H54 (cell line): ENCODE data around the gene TMEM50A.
"Not testable (repeated sequence)": the region's sequence is repeated elsewhere in the genome, so short reads cannot be mapped to it uniquely, and the experiment has no call there.

Source experiments
- DNase-seq: peaks from one replicate; pipeline ENCODE4 v3.0.0; 2011; ENCODE audit warnings: low spot score, mixed read lengths; ENCODE audit not compliant: insufficient read length
- FAIRE-seq: peaks from 3 replicates; lab custom pipeline; 2011; peaks lifted over from hg19 to GRCh38; lab: Jason Lieb, UNC
- POLR2A ChIP-seq: IDR thresholded peaks from 2 replicates; pipeline ENCODE4 v1.6.1; 2011; ENCODE audit warnings: low read depth, mild to moderate bottlenecking, low read length

TMEM50A gene

DNA sequence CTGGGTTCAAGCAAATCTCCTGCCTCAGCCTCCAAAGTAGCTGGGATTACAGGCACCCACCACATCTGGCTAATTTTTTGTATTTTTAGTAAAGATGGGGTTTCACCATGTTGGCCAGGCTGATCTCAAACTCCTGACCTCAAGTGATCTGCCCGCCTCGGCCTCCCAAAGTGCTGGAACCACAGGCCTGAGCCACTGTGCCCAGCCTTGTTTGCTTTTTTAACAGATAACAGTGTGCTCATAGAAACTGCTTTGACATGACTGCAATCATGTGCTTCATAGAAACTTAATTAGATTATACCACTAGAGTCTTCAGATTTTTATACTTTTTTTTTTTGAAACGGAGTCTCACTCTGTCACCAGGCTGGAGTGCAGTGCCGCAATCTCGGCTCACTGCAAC lies 8.8 kb upstream of the TMEM50A start:
- not testable (repeated sequence) for DNase-seq, FAIRE-seq

DNA sequence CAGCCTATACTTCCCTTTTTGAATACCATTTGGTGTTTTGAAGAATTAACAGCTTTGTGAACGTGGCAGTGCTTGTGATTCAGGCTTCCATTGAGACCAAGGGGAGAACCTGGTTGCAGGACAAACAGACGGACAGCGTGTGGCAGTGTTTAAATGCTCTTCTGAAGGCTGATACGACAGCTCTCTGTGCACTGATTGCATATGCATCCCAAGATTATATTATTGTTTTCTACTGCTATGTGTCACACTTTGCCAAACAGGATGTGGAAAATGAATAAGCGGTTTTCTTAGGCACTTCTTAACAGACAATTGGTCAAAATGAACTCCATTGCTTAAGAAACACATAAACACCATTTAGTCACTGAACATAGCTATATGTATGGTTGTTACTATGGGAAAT lies 8.2 kb upstream of the TMEM50A start:
- not testable (repeated sequence) for DNase-seq
- peak; percentile 91 for FAIRE-seq

DNA sequence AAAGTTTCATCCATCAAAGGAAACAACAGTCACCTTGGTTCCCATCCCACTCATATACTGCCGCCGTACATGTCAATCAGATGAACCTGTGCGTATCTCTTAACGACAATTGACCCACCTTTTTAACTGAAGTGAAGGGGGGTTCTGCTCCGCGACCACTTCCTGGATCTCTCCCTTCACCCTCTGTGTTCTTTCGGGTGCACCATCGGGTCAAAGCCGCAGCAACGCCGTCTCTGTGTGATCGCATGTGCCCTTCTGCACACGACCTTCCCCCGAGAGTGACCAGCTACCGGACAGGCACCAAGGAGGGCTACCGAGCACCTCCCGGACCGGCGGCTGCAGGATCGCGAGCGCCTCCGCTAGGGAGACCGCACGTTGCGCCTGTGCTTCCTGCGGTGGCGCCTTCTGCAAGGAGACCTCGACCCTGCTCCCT lies 1.2 kb upstream of the TMEM50A start:
- FAIRE-seq, DNase-seq: not testable (repeated sequence)

DNA sequence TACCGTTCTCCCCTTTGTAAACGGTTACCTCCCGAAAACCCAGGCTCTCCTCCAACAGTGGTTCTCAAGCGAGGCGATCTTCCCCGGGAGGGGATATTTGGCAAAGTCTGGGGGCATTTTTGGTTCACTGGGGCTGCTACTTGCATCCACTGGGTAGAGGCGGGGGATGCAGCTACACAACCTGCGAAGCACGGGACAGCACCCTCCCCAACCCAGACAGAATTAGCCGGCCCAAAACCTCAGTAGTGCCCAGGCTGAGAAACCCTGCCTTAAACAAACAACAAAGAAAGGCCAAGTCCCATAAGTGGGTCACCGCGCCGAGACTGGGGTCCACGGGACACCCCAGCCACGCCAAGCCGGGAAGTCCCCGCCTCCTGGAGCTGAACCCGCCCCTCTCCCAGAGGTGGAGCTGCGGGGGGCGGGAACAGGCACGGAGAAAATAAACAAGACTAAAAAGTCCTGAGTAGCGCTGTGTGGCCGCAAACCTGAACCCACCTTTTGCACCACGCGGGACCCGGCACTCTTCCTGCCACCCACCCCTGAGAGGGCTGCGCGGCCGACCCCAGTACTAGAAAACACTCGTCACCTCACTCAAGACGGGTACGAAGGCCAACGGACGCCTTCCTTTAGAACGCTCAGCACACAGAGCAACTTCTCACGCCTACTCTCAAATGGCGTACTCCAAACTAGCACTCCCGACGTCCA lies 499 bp upstream of the TMEM50A start:
- DNase-seq, FAIRE-seq: not testable (repeated sequence)

DNA sequence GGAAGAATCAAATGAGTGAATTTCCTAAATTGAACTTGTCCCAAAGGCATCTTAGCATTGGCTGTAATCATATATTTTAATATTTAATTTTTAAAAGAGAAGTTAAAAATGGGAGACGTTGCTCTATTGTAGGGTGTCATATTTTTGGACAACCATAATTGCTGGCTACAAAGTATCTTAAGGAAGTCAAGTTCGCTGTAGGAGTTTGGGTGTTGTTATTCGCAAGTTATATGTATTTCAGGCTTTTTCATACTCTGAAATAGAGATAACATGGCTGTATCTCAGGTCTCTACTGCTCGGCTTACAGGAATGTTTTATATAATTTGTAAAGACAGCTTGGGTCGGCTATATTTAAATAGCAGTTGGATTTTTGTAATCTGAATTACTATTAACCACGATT lies 852 bp downstream of the TMEM50A start:
- no peak for DNase-seq
- no peak for FAIRE-seq
- no peak for TF ChIP-seq POLR2A

DNA sequence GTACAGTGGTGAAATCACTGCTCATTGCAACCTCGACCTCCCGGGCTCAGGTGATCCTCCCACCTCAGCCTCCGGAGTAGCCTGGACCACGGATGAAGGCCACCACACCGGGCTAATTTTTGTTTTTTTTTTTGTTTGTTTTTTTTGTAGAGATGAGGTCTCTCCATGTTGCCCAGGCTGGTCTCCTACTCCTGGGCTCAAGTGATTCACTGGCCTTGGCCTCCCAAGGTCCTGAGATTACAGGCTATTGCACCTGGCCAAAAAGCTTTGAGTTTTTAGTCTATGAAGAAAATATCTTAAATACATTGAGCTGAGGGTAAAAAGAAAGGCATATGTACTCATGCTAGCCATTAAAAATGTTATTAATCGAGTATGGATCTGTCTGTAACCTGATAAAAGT lies 3.6 kb downstream of the TMEM50A start:
- DNase-seq (no peak), FAIRE-seq (no peak)
- no peak for TF ChIP-seq POLR2A

DNA sequence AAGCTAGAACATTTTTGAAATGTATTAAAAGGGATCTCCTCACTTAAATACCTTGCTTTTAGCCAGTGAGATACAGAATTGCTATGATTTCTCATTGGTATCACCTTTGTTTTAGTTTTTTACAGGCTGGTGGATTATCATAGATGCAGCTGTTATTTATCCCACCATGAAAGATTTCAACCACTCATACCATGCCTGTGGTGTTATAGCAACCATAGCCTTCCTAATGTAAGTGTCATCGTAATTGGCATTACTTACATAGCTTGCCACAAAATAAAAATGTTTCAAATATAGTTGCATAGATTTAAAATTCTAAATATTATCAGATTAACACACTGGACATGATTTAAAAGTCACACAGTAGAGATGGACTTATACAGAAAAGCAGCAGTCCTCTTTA lies 4.7 kb downstream of the TMEM50A start:
- no peak for FAIRE-seq
- TF ChIP-seq POLR2A: no peak
- DNase-seq: no peak

DNA sequence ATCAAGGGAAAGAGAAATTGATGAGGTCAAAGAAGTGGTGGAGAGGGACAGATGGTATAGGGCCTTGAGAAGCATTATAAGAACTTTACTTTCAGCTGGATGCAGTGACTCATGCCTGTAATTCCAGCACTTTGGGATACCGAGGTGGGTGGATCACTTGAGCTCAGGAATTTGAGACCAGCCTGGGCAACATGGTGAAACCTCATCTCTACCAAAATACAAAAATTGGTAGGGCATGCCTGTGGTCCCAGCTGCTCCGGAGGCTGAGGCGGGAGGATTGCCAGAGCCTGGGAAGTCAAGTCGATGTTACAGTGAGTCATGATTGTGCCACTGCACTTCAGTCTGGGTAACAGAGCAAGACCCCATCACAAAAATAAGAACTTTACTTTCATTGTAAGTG lies 5.7 kb downstream of the TMEM50A start:
- TF ChIP-seq POLR2A: no peak
- FAIRE-seq (peak; percentile 87), DNase-seq (no peak)

DNA sequence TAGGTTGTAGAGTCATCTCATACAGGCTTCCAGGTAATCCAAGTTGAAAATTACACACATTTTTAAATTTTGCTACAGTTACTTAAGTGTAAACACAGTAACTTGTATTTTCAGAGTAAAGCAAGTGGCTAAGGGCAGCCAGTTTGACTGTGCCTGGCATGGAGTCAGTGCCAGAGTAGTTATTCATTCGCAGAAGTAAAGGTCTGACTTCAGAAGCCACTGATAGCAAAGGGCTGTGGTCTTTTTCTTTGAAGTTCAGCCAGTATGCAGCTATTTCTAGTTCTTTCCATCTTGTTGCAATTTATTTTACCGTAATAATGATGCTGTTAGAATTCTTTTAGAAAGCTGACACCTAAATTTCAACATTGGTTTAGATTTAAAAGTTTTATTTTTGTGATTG lies 9.4 kb downstream of the TMEM50A start:
- no peak for DNase-seq
- TF ChIP-seq POLR2A: no peak
- no peak for FAIRE-seq

DNA sequence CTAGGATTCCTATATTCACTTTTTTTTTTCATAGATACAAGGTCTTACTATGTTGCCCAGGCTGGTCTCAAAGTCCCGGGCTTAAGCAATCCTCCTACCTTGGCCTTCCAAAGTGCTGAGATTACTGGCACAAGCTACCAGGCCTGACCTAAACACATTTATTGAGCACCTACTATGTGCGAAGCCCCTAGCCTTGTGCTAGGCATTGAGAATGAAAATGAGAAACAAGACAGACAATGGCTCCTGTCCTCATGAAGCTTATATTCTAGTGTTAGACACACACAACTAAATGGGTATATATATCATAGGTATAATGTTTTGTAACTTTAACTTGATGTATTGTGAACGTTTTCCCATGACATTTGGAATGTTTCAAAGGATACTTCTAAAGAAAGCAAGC lies 11.5 kb downstream of the TMEM50A start:
- no peak for TF ChIP-seq POLR2A
- no peak for DNase-seq
- no peak for FAIRE-seq

DNA sequence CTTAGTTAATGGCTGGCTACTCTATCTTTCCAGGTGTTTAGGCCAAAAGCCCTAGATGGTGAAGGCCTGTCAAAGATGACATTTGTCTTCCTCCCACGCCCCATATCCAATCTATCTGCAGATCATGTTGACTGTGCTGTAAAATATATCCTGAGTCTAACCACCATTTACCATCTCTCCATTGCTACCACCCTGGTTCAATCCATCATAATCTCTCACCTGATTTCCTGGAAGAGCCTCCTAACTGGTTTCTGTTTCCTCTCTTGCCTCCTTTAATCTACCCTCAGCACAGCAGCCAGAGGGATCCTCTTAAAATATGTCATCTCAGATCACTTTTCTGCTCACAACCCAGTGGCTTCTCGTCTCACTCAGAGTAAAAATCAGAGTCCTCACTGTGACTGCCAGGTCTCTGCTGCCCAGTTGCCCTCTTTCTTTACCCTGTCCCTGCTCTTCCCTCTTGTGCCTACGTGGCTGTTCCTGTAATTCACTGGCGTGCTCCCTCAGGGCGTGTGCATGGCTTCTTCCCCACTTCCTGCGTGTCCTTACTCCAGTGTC lies 17.8 kb downstream of the TMEM50A start:
- FAIRE-seq: no peak
- TF ChIP-seq POLR2A: no peak
- no peak for DNase-seq

DNA sequence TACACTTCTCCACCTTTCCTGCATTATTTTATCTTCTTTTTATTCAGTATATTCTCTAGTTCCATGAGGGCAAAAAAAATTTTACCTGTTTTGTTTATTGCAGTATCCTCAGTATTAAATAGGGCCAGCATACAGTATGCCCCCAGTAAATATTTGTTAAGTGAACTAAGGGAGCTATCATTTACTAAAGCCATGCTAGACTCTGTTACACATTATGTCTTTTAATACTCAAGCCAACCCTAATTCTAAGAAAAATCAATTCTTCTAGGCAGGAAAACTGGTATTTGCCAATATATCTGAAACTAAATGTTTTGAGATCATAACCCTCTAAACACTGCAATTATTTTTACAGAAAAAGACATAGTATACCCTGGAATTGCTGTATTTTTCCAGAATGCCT lies 18.3 kb downstream of the TMEM50A start:
- no peak for TF ChIP-seq POLR2A
- DNase-seq: no peak
- no peak for FAIRE-seq

DNA sequence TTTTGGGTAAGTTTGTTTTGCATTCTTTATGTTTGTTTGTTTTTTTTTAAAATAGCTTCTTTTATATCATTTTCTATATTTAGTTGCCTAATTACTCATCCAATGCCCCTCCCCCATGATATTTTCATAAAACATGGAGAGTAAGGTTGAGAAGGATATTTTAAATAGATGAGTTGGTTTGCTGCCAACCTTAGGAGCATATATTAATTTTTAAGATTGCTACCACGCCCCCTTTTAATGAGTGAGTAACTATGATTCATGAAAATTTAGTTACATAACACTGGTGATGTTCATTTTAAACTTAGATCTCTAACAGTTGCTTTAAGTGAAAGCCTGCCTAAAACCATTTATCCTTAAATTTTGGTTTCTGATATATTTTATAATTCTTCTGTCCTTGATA lies 18.7 kb downstream of the TMEM50A start:
- DNase-seq (no peak), FAIRE-seq (no peak)
- TF ChIP-seq POLR2A: no peak

DNA sequence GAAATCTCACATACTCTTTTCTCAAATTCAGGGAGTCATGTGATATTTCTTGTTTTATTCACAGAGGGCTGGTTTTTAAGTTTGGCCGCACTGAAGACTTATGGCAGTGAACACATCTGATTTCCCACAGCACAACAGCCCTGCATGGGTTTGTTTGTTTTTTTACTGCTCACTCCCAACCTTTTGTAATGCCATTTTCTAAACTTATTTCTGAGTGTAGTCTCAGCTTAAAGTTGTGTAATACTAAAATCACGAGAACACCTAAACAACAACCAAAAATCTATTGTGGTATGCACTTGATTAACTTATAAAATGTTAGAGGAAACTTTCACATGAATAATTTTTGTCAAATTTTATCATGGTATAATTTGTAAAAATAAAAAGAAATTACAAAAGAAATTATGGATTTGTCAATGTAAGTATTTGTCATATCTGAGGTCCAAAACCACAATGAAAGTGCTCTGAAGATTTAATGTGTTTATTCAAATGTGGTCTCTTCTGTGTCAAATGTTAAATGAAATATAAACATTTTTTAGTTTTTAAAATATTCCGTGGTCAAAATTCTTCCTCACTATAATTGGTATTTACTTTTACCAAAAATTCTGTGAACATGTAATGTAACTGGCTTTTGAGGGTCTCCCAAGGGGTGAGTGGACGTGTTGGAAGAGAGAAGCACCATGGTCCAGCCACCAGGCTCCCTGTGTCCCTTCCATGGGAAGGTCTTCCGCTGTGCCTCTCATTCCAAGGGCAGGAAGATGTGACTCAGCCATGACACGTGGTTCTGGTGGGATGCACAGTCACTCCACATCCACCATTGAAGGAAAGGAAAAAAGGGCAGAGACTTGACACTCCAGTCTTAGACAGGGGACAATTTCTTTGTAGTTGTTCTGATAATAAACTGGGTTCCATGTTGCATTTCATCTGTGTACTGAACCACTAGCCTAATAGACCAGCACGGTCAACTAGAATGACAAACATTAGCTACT lies 22.8 kb downstream of the TMEM50A start:
- no peak for TF ChIP-seq POLR2A
- DNase-seq (peak; percentile 32), FAIRE-seq (peak; percentile 90)

DNA sequence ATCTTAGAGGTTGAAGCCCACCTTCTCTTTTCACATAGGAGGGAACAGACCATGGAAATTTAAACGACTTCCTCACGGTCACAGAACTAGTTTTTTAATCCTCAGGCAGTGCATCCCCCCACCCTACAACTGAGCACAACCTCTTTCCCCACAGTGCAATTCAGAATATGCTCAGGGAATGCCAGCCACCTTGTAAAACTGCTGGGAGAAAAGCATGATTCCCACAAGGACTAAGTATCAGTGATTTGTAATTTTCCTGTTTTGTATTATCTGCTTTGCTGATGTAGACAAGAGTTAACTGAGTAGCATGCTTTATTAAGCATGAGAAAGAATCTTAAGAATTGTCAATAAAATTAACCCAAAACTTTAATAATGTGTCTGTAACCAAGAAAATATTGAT lies 23.8 kb downstream of the TMEM50A start:
- DNase-seq (no peak), FAIRE-seq (no peak)
- no peak for TF ChIP-seq POLR2A

DNA sequence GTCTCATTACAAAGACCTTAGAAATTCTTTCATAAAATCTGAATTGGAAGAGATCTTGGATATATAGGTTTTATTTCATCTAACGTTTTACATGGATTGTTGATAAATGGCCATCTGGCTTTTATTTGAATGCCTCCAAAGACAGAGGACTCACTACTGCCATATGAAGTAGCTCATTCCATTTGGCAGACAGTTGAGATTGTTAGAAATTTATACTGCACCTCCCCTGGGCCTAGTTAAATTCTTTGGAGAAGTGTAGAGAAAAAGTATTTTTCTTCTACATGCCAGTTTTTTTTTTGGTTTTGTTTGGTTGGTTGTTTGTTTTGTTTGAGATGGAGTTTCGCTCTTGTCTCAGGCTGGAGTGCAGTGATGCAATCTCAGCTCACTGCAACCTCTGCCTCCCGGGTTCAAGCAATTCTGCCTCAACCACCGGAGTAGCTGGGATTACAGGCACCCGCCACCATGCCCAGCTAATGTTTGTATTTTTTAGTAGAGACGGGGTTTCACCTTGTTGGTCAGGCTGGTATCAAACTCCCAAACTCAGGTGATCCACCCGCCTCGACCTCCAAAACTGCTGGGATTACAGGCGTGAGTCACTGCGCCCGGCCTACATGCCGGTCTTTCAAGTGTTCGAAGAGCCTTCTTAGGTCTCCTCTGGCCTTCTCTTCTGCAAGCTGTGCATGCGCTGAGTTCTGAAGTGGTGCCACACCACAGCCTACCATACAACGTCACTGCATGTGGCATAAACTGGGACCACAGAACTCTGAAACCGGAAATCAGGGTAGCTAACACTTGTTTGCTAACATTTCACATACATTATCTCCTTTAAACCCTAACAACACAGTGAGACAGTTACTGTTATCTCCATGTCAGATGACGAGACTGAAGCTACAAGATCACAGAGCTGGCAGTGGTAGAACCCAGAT lies 24.8 kb downstream of the TMEM50A start:
- FAIRE-seq: peak; percentile 86
- not testable (repeated sequence) for DNase-seq
